PC-9 (cell line): ENCODE measurements around the gene SMIM38. TPM values are rescaled to one million over a fixed set of nuclear protein-coding genes. Genes with fewer than 3 reads are reported as not detected.

Experiments
- BruUV-seq: library from RNA; stranded (reverse); fragments of 400-500 nt; replicated peaks from 2 replicates; lab custom pipeline; 2021; lab: Mats Ljungman, UMichigan
- CTCF ChIA-PET: fragments of 300-600 bp; sonication (Branson Sonifier 250); formaldehyde crosslinking; loops from one replicate; lab custom pipeline; 2022; ENCODE audit warnings: antibody characterized with exemption; lab: Charles Lee
- POLR2A ChIA-PET: fragments of 300-600 bp; sonication (Branson Sonifier 250); formaldehyde crosslinking; loops from one replicate; lab custom pipeline; 2022; ENCODE audit warnings: antibody characterized with exemption; ENCODE audit not compliant: unreplicated experiment; lab: Charles Lee
- DNase-seq, 2 experiments: peaks; one replicate each; pipeline versions ENCODE4 v3.0.0 to v3.0.0-alpha.2; 2015 to 2022; ENCODE audit warnings: mixed read lengths in 1 of 2
- H2AFZ ChIP-seq: fragments of 200-600 bp; sonication (generic); 2 replicates; pipeline ENCODE4 v1.8.1; 2017; ENCODE audit warnings: antibody characterized with exemption
- H3F3A ChIP-seq: fragments of 200-600 bp; sonication (generic); 2 replicates; pipeline ENCODE4 v1.8.1; 2017; ENCODE audit warnings: antibody characterized with exemption, mild to moderate bottlenecking, low read depth; ENCODE audit not compliant: insufficient read depth
- H3K27ac ChIP-seq: fragments of 200-600 bp; sonication (generic); 2 replicates; pipeline ENCODE4 v1.6.1; 2016; ENCODE audit warnings: mixed run types
- H3K27me3 ChIP-seq: fragments of 200-600 bp; sonication (generic); 2 replicates; pipeline ENCODE4 v1.6.1; 2016; ENCODE audit warnings: low read depth, mixed run types; ENCODE audit not compliant: insufficient read depth
- H3K36me3 ChIP-seq: fragments of 200-600 bp; sonication (generic); 2 replicates; pipeline ENCODE4 v1.6.1; 2016; ENCODE audit warnings: low read depth, mixed run types
- H3K4me1 ChIP-seq: fragments of 200-600 bp; sonication (generic); replicated peaks from 2 replicates; pipeline ENCODE4 v1.6.1; 2016; ENCODE audit warnings: mixed run types; ENCODE audit not compliant: insufficient read depth
- H3K4me2 ChIP-seq: fragments of 200-600 bp; sonication (generic); 2 replicates; pipeline ENCODE4 v1.6.1; 2017; ENCODE audit warnings: mixed run types
- H3K4me3 ChIP-seq: fragments of 200-600 bp; sonication (generic); 2 replicates; pipeline ENCODE4 v1.6.1; 2016; ENCODE audit warnings: mixed run types
- H3K79me2 ChIP-seq: fragments of 200-600 bp; sonication (generic); 2 replicates; pipeline ENCODE4 v1.6.1; 2017; ENCODE audit warnings: low read depth, mixed run types
- H3K9me2 ChIP-seq: fragments of 200-600 bp; sonication (generic); 2 replicates; pipeline ENCODE4 v1.8.1; 2017; ENCODE audit warnings: mild to moderate bottlenecking; ENCODE audit not compliant: insufficient read depth
- H3K9me3 ChIP-seq: fragments of 200-600 bp; sonication (generic); 2 replicates; pipeline ENCODE4 v1.8.1; 2016; ENCODE audit warnings: low read depth; ENCODE audit not compliant: insufficient read depth
- H4K20me1 ChIP-seq: fragments of 200-600 bp; sonication (generic); 2 replicates; pipeline ENCODE4 v1.8.1; 2017; ENCODE audit not compliant: insufficient read depth
- EZH2 ChIP-seq: fragments of 200-600 bp; sonication (generic); IDR thresholded peaks from 2 replicates; pipeline ENCODE4 v1.8.0; 2017; ENCODE audit warnings: antibody characterized with exemption, low read depth
- intact Hi-C: fragments of 100-400 bp; cut with micrococcal nuclease; formaldehyde crosslinking; loops from one replicate; pipeline ENCODE4 v1.10.0; 2022; ENCODE audit not compliant: unreplicated experiment
- total RNA-seq: library from RNA; stranded (reverse); gene quantifications from 2 replicates; pipeline ENCODE4 v1.2.3, GENCODE V29; 2021
- TF ChIP-seq, protein P1 (sequence below): fragments of 200-600 bp; sonication (generic); conservative IDR thresholded peaks from 2 replicates; pipeline ENCODE4 v1.6.1; 2017; ENCODE audit warnings: mixed run types, antibody characterized with exemption, mild to moderate bottlenecking, moderate library complexity

SMIM38 gene
- total RNA-seq, 1 experiment from 2014 or later, result 0.26 TPM

DNA sequence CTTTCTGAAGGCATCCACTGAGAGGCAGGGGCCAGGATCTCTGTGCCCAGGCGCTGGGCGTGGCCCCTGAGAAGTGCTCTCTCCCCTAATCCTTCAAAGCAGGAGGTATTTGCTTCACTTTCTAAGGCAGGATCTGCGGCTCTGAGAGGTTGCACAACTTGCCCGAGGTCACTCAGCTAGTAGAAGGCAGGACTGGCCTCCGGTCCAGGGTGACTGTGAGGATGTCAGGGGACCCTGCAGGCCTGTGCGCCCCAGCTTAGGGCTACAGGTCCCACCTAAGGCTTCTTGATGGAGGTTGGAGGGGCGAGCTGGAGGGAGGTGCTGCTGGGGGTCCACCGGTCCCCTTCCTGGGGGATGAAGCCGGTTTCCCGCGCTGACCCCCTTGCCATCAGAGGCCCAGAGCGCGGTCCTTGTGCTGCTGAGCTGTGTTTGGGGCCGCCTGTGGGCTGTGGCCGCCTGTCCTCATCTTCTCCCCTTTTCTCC lies 979 bp downstream of the SMIM38 start:
- Histone ChIP-seq H3K4me3 (no peak overlapping the region), H3K27ac (no peak overlapping the region), H2AFZ (no peak overlapping the region), H3K4me1 (peaks cover 15% of the 10 kb centered on the region), H3K9me3 (no peaks in the 10 kb centered on the region), H3K36me3 (no peaks in the 10 kb centered on the region), H3K79me2 (no peaks in the 10 kb centered on the region), H4K20me1 (no peaks in the 10 kb centered on the region), H3K9me2 (no peaks in the 10 kb centered on the region), H3F3A (no peaks in the 10 kb centered on the region), H3K4me2 (peak overlapping the region; percentile 54), H3K27me3 (no peaks in the 10 kb centered on the region)
- POLR2A ChIA-PET, result interaction anchor here (0.6 kb wide), 1 partner anchor 136 kb away, joined by 3 read pairs; no protein-coding TSS in a partner anchor
- TF ChIP-seq, protein P1, sequence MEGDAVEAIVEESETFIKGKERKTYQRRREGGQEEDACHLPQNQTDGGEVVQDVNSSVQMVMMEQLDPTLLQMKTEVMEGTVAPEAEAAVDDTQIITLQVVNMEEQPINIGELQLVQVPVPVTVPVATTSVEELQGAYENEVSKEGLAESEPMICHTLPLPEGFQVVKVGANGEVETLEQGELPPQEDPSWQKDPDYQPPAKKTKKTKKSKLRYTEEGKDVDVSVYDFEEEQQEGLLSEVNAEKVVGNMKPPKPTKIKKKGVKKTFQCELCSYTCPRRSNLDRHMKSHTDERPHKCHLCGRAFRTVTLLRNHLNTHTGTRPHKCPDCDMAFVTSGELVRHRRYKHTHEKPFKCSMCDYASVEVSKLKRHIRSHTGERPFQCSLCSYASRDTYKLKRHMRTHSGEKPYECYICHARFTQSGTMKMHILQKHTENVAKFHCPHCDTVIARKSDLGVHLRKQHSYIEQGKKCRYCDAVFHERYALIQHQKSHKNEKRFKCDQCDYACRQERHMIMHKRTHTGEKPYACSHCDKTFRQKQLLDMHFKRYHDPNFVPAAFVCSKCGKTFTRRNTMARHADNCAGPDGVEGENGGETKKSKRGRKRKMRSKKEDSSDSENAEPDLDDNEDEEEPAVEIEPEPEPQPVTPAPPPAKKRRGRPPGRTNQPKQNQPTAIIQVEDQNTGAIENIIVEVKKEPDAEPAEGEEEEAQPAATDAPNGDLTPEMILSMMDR, result no peak
- TF ChIP-seq EZH2, result no peak
- intact Hi-C loops, result no loop called here
- peak in 1 of 2 experiments; percentile 86 for DNase-seq
- CTCF ChIA-PET, result no interaction called here
- no TSS peak for BruUV-seq

DNA sequence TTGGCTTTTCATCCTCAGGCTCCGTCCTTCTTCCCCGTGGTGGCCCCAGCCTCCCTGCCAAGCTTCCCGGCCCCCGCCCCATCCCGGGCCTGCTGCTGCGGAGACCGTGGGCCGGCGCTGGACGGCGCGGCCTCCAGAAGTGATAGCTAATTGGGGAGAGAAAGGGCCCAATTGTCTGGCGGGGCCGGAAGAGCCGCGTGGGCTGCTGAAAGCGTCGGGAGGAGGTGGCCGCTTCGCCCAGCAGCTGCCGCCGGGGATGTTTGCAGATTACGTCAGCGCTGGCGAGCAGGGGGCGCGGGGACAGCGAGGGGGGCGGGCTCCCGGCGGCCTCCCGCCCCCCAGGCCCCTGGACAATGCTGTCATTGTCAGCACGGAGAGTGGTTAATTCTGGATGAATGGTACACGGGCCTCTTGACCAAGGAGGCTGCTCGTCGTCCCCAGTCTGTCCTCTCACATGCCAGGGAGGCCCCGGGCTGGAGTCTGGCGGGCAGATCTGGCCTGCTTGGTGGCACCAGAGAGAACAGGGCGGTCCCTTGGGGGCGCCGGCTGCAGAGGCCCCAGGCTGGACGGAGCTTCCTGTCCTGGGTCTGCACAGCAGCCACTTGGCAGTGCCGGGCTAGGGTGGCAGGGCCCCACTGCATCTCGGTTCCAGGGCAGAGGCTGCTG lies 1.6 kb downstream of the SMIM38 start:
- no peaks in the 10 kb centered on the region for H3K9me3 ChIP-seq
- no peaks in the 10 kb centered on the region for H3F3A ChIP-seq
- no TSS peak for BruUV-seq
- H3K79me2 ChIP-seq, result no peaks in the 10 kb centered on the region
- no peak overlapping the region for H3K4me3 ChIP-seq
- H4K20me1 ChIP-seq, result no peaks in the 10 kb centered on the region
- ChIA-PET CTCF (no interaction called here), POLR2A (interaction anchor here (0.6 kb wide), 1 partner anchor 135 kb away, joined by 3 read pairs; no protein-coding TSS in a partner anchor)
- peaks cover 15% of the 10 kb centered on the region for H3K4me1 ChIP-seq
- TF ChIP-seq EZH2, result no peak
- TF ChIP-seq, protein P1, result no peak
- H3K27ac ChIP-seq, result no peak overlapping the region
- no peak for DNase-seq
- no peak overlapping the region for H2AFZ ChIP-seq
- no peaks in the 10 kb centered on the region for H3K27me3 ChIP-seq
- no peaks in the 10 kb centered on the region for H3K36me3 ChIP-seq
- 0 out of 2 replicates have a peak overlapping the region, but pooled peaks have one; percentile 54 for H3K4me2 ChIP-seq
- H3K9me2 ChIP-seq, result no peaks in the 10 kb centered on the region
- intact Hi-C loops, result no loop called here

DNA sequence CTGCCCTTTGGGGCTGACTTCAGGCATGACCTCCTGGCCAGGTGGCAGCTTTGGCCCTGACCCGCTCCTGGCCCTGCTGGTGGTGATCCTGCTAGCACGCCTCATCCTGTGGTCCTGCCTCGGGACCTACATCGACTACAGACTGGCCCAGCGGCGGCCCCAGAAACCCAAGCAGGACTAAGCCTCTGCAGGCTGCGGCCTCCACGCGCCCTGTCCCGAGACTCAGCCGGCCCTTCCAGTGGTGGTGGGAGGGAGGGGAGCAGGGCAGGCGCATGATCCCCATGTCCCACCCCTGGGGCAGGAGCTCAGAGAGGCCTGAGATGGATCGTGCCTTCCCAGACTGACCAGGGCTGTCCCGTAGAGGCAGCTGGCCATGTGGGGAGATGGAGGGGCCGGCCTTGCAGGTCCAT lies 2.1 kb downstream of the SMIM38 start:
- no peak overlapping the region for H3K4me3 ChIP-seq
- H3K9me3 ChIP-seq, result no peaks in the 10 kb centered on the region
- H4K20me1 ChIP-seq, result no peaks in the 10 kb centered on the region
- H3K36me3 ChIP-seq, result no peaks in the 10 kb centered on the region
- no peaks in the 10 kb centered on the region for H3F3A ChIP-seq
- H3K4me1 ChIP-seq, result peaks cover 15% of the 10 kb centered on the region
- no peak overlapping the region for H3K27ac ChIP-seq
- TF ChIP-seq EZH2, result no peak
- TF ChIP-seq, protein P1, result no peak
- no peak overlapping the region for H3K4me2 ChIP-seq
- H2AFZ ChIP-seq, result no peak overlapping the region
- DNase-seq, result no peak
- no peaks in the 10 kb centered on the region for H3K79me2 ChIP-seq
- intact Hi-C loops, result no loop called here
- no peaks in the 10 kb centered on the region for H3K9me2 ChIP-seq
- POLR2A ChIA-PET, result no interaction called here
- no peaks in the 10 kb centered on the region for H3K27me3 ChIP-seq
- no TSS peak for BruUV-seq
- CTCF ChIA-PET, result no interaction called here
